Gastroesophageal sphincter (tissue), 3 donors: ENCODE results near the gene CLDN5.

Source experiments
- EP300 ChIP-seq: sonication (generic); formaldehyde crosslinking; IDR thresholded peaks from one replicate; pipeline ENCODE4 v1.6.1; 2017; ENCODE audit warnings: antibody characterized with exemption, mild to moderate bottlenecking
- POLR2A ChIP-seq, 2 donors: fragments of 450-650 bp; IDR thresholded peaks; one replicate each; pipeline ENCODE4 v1.6.1; 2017; ENCODE audit warnings: antibody characterized with exemption in 2 of 2, mild to moderate bottlenecking in 2 of 2, moderate library complexity in 1 of 2
- POLR2AphosphoS5 ChIP-seq: sonication (generic); formaldehyde crosslinking; IDR thresholded peaks from one replicate; pipeline ENCODE4 v1.6.1; 2017; ENCODE audit warnings: antibody characterized with exemption
- TF ChIP-seq, protein P1 (sequence below), 4 experiments: fragments of 200-600 bp in 2 of 4; fragments of 450-650 bp in 2 of 4; sonication (generic) in 1 of 4; IDR thresholded peaks; one replicate each; pipeline ENCODE4 v1.5.1; 2017 to 2019; ENCODE audit warnings: antibody characterized with exemption in 4 of 4, mild to moderate bottlenecking in 2 of 4, moderate library complexity in 2 of 4

GRCh38 chr22:19494001-19494560 is 30.1 kb downstream of the CLDN5 start:
- TF ChIP-seq, protein P1, sequence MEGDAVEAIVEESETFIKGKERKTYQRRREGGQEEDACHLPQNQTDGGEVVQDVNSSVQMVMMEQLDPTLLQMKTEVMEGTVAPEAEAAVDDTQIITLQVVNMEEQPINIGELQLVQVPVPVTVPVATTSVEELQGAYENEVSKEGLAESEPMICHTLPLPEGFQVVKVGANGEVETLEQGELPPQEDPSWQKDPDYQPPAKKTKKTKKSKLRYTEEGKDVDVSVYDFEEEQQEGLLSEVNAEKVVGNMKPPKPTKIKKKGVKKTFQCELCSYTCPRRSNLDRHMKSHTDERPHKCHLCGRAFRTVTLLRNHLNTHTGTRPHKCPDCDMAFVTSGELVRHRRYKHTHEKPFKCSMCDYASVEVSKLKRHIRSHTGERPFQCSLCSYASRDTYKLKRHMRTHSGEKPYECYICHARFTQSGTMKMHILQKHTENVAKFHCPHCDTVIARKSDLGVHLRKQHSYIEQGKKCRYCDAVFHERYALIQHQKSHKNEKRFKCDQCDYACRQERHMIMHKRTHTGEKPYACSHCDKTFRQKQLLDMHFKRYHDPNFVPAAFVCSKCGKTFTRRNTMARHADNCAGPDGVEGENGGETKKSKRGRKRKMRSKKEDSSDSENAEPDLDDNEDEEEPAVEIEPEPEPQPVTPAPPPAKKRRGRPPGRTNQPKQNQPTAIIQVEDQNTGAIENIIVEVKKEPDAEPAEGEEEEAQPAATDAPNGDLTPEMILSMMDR (IDR thresholded peaks at IDR 0.05) = no peak
- TF ChIP-seq POLR2A (IDR thresholded peaks at IDR 0.05) (no peak), POLR2AphosphoS5 (no peak), EP300 (no peak)
